HuH-7.5 (cell line): ENCODE measurements around the gene IGFL2.
"Not testable (repeated sequence)": the region's sequence is repeated elsewhere in the genome, so short reads cannot be mapped to it uniquely, and the experiment has no call there.

Experiments
- DNase-seq: peaks from one replicate; pipeline ENCODE4 v3.0.0; 2011; ENCODE audit warnings: low spot score

IGFL2 gene

DNA sequence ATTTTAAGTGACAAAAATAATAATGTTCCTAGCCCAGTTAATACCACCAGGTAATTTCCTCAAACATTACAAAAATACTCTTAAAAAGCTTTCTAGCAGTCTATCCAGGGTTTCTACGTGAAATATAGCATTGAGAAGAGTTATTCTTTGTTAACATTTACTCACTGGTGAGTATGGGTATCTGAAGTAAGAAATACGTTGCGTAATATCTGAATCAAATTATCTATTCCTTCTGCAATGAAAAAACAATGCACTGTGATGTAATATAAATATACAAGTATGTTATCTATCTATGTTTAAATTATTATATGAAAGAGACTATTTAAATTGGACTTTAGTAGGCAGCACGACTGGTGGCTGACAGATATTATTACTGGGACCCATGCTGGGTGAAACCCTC lies 5.7 kb upstream of the IGFL2 start:
- no peak for DNase-seq

DNA sequence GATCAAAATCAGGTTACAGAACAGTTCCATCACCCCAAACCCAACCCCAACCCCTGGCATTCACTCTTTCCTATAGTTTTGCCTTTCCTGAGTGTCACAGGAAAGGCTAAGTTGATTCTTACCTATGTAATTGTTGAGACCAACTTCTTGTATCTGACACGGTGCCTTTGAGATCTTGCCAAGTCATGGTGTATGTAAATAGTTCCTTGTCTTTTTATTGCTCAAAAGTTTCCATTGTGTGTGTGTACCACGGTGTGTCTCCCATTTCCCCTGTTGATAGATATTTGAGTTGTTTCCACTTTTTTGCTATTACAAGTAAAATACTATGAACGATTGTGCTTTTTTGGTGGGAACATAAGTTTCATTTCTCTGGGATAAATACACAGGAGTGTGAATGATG lies 3.3 kb upstream of the IGFL2 start:
- DNase-seq = no peak

GRCh38 chr19:46147166-46147740 lies 785 bp upstream of the IGFL2 start:
- no peak for DNase-seq

GRCh38 chr19:46150606-46151005 lies 2.6 kb downstream of the IGFL2 start:
- no peak for DNase-seq

DNA sequence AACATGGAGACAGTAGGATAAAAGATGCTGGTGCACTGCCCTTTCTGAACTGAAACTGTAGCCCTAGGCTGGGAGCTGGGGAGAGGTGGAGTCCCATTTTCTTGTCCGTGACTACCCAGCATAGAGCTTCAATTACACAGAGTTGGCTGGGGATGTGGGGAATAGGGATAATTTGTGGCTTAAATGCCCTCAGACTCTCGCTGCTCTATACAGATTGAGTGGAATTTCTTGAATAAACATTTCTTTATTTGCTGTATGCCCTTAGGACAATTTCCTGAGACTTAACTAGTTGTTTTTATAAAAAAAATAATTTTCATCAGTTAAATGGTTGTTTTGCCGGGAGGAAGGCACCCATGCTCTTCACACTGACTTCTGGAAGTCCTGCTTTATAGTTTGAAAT lies 7.2 kb downstream of the IGFL2 start:
- no peak for DNase-seq

GRCh38 chr19:46159418-46160232 lies 11.6 kb downstream of the IGFL2 start:
- DNase-seq = no peak

DNA sequence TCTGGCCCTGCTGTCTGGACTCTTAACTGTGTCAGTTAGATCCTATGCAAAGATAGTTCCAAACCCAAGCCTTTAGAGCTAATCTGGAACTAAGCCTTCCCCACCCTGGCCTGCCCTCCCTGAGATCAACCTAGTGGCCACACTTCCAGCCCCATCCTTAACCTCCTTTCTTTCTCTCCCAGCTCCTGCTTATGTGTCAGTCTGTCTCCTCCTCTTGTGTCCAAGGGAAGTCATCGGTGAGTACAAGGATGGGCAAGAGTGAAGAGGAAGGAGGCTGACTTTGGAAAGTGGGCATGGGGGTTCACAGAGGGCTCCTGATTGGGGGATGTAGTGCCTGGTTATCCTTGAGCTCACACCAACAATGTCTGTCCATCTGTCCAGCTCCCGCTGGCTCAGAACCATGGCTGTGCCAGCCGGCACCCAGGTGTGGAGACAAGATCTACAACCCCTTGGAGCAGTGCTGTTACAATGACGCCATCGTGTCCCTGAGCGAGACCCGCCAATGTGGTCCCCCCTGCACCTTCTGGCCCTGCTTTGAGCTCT lies 12.3 kb downstream of the IGFL2 start:
- DNase-seq = no peak

DNA sequence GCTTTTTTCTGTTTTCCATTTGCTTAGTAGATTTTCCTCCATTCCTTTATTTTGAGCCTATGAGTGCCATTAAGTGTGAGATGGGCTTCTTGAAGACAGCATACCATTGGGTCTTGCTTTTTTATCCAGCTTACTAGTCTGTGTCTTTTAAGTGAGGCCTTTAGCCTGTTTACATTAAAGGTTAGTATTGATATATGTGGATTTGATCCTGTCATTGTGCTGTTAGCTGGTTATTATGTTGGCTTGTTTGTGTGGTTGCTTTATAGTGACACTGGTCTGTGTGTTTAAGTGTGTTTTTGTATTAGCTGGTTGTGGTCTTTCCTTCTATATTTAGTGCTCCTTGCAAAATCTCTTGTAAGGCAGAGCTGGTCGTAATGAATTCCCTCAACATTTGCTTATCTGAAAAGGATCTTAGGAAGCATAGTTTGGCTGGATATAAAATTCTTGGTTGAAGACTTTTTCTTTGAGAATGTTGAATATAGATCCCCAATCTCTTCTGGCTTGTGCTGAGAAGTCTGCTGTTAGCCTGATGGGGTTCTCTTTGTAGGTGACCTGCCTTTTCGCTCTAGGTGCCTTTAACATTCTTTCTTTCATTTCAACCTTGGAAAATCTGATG lies 13.7 kb downstream of the IGFL2 start:
- not testable (repeated sequence) for DNase-seq

DNA sequence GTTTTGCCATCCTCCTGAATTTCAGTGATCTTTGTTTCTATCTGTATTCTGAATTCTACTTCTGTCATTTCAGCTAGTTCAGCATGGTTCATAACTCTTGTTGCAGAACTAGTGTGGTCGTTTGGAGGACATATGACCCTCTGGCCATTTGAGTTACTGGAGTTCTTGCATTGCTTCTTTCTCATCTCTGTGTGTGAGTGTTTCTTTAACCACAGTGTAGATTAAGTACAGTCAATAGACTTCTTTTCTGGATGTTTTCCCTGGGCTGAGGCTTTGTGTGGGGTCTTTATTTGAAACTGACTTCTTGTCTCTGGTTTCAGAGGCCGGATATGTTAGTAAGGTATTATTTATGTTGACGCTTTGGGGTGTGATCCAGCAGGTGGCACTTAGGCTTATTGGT lies 14.7 kb downstream of the IGFL2 start:
- DNase-seq = no peak

DNA sequence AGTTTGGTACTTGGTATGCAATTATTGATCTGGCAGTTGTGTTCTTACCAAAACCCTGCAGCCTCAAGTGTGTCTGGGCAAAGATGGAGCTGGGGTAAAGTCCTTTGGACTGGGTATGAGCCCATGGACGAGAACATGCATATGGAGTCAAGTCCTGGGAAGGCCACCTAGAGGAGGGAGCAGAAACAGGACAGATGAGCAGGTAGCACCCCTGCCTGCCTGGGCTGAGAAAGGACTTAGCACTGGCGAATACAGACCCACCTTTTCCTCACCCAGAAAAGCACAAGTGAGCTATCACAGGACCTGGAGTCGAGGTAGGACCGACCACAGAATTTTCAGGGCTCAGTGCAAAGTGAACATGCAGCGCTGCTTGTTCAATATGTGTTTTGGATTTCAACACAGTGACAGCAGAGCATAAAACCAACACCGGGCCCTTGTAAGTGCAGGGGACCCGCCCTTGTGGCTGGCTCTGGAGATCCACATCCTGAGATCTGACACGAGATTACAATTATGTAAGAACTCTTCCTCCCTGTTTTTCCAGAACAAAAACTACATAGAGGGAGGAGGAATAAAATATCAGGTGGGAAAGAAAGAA lies 25.9 kb downstream of the IGFL2 start:
- no peak for DNase-seq

- DNase-seq = no peak
These were observed 28.2 kb downstream of the IGFL2 start for GRCh38 chr19:46176116-46176860.

- no peak for DNase-seq
These were observed 31.2 kb downstream of the IGFL2 start for GRCh38 chr19:46179076-46179759.

GRCh38 chr19:46180701-46181387 lies 32.8 kb downstream of the IGFL2 start:
- DNase-seq = no peak

- DNase-seq = no peak
These were observed 33.3 kb downstream of the IGFL2 start for GRCh38 chr19:46181388-46181779.

- no peak for DNase-seq
These were observed 34.4 kb downstream of the IGFL2 start for GRCh38 chr19:46182476-46182875.

DNA sequence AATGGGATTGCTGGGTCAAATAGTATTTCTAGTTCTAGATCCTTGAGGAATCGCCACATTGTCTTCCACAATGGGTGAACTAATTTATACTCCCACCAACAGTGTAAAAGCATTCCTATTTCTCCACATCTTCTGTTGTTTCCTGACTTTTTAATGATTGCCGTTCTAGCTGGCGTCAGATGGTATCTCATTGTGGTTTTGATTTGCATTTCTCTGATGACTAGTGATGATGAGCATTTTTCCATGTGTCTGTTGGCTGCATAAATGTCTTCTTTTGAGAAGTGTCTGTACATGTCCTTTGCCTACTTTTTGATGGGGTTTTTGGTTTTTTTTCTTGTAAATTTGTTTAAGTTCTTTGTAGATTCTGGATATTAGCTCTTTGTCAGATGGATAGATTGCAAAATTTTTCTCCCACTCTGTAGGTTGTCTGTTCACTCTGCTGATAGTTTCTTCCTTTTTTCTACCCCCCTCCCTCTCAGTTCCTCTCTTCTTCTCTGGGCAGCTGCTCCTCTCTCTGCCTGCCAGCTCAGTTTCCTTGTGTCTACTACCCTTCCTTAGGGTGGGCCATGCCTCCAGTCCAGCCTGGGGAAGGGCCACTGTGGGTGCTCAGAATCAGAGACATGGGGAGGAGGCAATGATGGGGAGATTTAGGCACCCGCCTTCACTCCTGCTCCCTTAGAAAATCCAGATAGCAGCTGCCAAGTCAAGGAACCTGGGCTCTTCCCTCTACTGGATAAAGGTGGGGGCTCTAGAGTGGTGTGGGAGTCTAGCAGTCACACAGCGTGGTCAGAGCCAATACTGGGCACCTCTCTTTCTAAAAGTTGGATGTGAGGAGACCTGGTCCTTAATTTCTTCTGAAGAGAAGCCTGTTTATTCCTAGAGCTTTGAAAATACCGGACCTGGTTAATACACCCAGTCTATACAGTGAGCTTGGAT lies 37.0 kb downstream of the IGFL2 start:
- DNase-seq = not testable (repeated sequence)

DNA sequence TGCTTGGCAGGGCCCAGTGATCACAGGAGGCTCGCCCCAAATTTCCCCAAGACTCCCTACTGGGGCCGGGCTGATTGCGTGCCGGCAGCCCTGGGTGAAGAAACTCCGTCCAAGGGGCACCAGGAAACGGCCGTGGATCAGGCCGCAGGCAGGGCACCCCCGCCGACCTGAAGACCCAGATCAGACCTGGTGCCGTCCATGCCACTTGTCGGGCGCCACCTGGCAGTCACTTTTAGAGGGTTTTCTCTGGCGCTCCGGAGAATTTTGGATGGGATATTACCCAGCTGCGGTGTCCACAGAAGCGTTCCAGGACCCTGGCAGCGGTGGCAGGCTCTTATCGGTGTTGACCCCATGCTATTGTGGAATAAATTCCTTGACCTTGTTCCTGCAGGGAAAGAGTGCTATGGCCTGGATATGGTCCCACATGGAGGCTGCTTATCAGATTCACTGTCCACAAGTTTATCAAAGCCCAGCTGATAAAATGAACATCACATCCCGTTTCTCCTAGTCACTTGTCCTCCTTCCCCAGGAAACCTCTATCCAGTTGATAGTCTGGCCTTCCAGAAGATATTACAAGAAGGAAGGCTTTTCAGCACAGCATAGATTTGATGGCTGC lies 38.2 kb downstream of the IGFL2 start:
- no peak for DNase-seq

- no peak for DNase-seq
These were observed 38.7 kb downstream of the IGFL2 start for GRCh38 chr19:46186717-46187101.
